Upper lobe of left lung (tissue), 6 donors: ENCODE measurements around the gene C20orf173. TPM values are rescaled to one million over a fixed set of nuclear protein-coding genes. Genes with fewer than 3 reads are reported as not detected.

ENCODE experiments used
- ATAC-seq, 2 donors: fragments of 200-7000 bp; cut with Tn5 transposase; one replicate each; pipeline ENCODE4 v1.9.1; 2022; ENCODE audit warnings: mild to moderate bottlenecking in 2 of 2, moderate library complexity in 2 of 2; ENCODE audit not compliant: low FRiP score in 2 of 2
- DNase-seq, 2 donors: peaks; one replicate each; pipeline ENCODE4 v3.0.0-alpha.2; 2019 to 2020
- H3K27ac ChIP-seq, 4 donors: fragments of 200-600 bp; sonication (generic); one replicate each; pipeline ENCODE4 v1.5.1; 2016 to 2019
- H3K27me3 ChIP-seq, 4 donors: fragments of 200-600 bp; sonication (generic); one replicate each; pipeline ENCODE4 v1.5.1; 2017 to 2019
- H3K36me3 ChIP-seq, 4 donors: fragments of 200-600 bp; sonication (generic); one replicate each; pipeline ENCODE4 v1.5.1; 2016 to 2019
- H3K4me1 ChIP-seq, 4 donors: fragments of 200-600 bp; sonication (generic); one replicate each; pipeline ENCODE4 v1.5.1; 2018 to 2019
- H3K4me3 ChIP-seq, 4 donors: fragments of 200-600 bp; sonication (generic); one replicate each; pipeline ENCODE4 v1.5.1; 2017 to 2019; ENCODE audit warnings: mild to moderate bottlenecking in 2 of 4, moderate library complexity in 1 of 4
- H3K9me3 ChIP-seq, 4 donors: fragments of 200-600 bp; sonication (generic); one replicate each; pipeline ENCODE4 v1.5.1; 2018 to 2019
- EP300 ChIP-seq, 4 donors: sonication (generic); formaldehyde crosslinking; IDR thresholded peaks; one replicate each; pipeline ENCODE4 v1.5.1; 2017; ENCODE audit warnings: antibody characterized with exemption in 4 of 4, control low read depth in 2 of 4
- POLR2A ChIP-seq, 4 donors: fragments of 450-650 bp; IDR thresholded peaks; one replicate each; pipeline ENCODE4 v1.5.1; 2016 to 2017; ENCODE audit warnings: antibody characterized with exemption in 4 of 4, mild to moderate bottlenecking in 2 of 4
- POLR2AphosphoS5 ChIP-seq, 2 donors: sonication (generic); formaldehyde crosslinking; IDR thresholded peaks; one replicate each; pipeline ENCODE4 v1.5.1; 2017; ENCODE audit warnings: antibody characterized with exemption in 2 of 2
- WGBS, 2 donors: methylation state at CpG; one replicate each; pipeline ENCODE4 v1.1.5; 2017 to 2018; 5-methylcytosine and 5-hydroxymethylcytosine counted together
- total RNA-seq, 6 donors: library from RNA; depleted of rRNA in 4 of 6; stranded (reverse); fragments of >200 nt in 4 of 6; gene quantifications; one replicate each; pipeline versions ENCODE4 v1.1.0 to v1.2.1, GENCODE V29; 2016 to 2021
- TF ChIP-seq, protein P1 (sequence below), 6 experiments: fragments of 450-650 bp in 4 of 6; fragments of 200-600 bp in 2 of 6; sonication (generic) in 2 of 6; IDR thresholded peaks; one replicate each; pipeline ENCODE4 v1.5.1; 2016 to 2019; ENCODE audit warnings: antibody characterized with exemption in 6 of 6
- donor health status: DM: no; HTN: no; CAD: no; lungs with moderate emphysema.
- donor health status: DM: no; HTN: yes; CAD: no; lungs with severe emphysema.

C20orf173 gene
- total RNA-seq, 6 donors from 2014 or later: not detected

DNA sequence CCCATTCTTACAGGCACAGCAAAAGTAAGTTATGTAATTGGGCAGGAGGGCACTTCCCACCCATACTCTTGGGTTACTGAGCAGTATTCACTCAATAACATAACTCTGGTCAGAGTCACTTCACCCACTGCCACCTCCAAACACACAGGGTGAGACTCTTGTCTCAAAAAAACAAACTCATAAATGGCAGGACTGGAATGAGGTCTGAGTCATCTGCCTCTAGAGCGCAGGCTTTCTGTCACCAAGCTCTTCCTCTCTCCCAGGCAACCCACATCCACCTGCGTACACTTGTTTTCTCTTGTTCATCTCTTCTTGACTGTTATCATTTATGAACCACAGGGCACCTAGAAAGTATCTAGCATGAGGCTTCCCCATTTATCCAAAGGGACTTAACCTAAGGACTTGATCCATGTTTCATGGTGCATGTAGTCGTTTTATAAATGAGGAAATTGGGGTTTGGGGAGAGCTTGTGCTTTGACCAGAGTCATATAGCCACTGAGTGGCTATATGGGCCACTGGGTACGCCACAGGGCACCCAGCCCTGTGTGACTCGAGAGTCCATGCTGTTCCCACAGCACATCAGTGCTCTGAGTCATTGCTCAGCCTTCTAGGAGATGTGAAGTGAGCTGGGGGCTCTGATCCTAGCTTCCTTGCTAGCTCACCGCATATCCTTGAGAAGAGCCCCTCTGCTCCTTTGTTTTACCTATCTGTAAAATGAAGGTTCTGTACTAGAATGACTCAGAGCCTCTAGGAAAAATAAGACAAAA, 22.4 kb downstream of the C20orf173 start:
- no peak overlapping the region for H3K4me3 ChIP-seq
- DNase-seq: no peak
- 90 to 91% methylated on average over 4 to 6 of the region's 6 CpGs for WGBS, 2 donors
- H3K9me3 ChIP-seq: no peaks in the 10 kb centered on the region
- no peaks in the 10 kb centered on the region for H3K27me3 ChIP-seq
- TF ChIP-seq POLR2AphosphoS5 (IDR thresholded peaks at IDR 0.05) (no peak), EP300 (IDR thresholded peaks at IDR 0.05) (no peak), POLR2A (IDR thresholded peaks at IDR 0.05) (no peak)
- TF ChIP-seq, protein P1, sequence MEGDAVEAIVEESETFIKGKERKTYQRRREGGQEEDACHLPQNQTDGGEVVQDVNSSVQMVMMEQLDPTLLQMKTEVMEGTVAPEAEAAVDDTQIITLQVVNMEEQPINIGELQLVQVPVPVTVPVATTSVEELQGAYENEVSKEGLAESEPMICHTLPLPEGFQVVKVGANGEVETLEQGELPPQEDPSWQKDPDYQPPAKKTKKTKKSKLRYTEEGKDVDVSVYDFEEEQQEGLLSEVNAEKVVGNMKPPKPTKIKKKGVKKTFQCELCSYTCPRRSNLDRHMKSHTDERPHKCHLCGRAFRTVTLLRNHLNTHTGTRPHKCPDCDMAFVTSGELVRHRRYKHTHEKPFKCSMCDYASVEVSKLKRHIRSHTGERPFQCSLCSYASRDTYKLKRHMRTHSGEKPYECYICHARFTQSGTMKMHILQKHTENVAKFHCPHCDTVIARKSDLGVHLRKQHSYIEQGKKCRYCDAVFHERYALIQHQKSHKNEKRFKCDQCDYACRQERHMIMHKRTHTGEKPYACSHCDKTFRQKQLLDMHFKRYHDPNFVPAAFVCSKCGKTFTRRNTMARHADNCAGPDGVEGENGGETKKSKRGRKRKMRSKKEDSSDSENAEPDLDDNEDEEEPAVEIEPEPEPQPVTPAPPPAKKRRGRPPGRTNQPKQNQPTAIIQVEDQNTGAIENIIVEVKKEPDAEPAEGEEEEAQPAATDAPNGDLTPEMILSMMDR (IDR thresholded peaks at IDR 0.05): no peak
- no peak for ATAC-seq
- no peak overlapping the region for H3K27ac ChIP-seq
- H3K4me1 ChIP-seq: no peaks in the 10 kb centered on the region
- peaks cover 14 to 86% (median 66%) of the 10 kb centered on the region in 4 donors for H3K36me3 ChIP-seq

DNA sequence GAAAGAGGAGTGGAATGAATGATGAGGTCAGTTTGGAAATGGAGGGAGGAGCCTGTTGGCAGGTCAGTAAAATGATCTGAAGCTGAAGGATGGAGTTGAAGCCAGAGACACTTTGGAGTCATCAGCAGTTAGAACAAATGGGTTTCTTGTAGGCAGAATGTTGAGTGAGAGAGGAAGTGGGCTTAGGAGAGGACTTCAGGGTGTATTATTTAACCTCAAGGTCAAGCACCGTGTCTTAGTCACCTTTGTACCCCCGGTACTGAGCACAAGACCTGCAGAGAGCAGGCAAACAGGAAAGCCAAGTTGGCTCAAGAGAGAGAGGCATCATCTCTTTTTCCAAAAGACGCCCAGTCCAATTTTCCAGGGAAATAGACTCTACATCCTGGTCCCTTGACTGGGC, 23.3 kb downstream of the C20orf173 start:
- H3K36me3 ChIP-seq: peaks cover 16 to 86% (median 68%) of the 10 kb centered on the region in 4 donors

DNA sequence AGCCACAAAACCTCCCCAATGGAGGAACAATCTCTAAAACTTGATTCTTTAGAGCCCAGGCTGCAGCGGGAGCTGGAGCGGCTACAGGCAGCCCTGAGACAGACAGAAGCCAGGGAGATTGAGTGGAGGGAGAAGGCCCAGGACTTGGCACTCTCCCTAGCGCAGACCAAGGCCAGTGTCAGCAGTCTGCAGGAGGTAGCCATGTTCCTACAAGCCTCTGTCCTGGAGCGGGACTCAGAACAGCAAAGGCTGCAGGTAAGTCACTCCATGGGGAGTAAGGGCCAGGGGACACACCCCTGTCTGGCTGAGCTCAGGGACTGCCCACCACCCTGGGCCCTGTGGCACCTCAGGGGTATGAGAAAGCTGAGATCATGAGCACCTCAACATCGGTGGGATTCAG, 24.7 kb downstream of the C20orf173 start:
- no peak overlapping the region for H3K27ac ChIP-seq
- no peaks in the 10 kb centered on the region for H3K4me1 ChIP-seq
- ATAC-seq (no peak), DNase-seq (no peak)
- H3K36me3 ChIP-seq: peaks cover 19 to 86% (median 70%) of the 10 kb centered on the region in 4 donors
- no peak overlapping the region for H3K4me3 ChIP-seq
- no peaks in the 10 kb centered on the region for H3K27me3 ChIP-seq
- TF ChIP-seq, protein P1 (IDR thresholded peaks at IDR 0.05): no peak
- TF ChIP-seq EP300 (IDR thresholded peaks at IDR 0.05) (no peak), POLR2A (IDR thresholded peaks at IDR 0.05) (no peak), POLR2AphosphoS5 (IDR thresholded peaks at IDR 0.05) (no peak)
- no peaks in the 10 kb centered on the region for H3K9me3 ChIP-seq
- 95 to 100% methylated on average over 3 to 5 of the region's 5 CpGs for WGBS, 2 donors

More for the DNA sequence above, 23.3 kb downstream of the C20orf173 start:
- Histone ChIP-seq H3K4me1 (no peaks in the 10 kb centered on the region), H3K27ac (no peak overlapping the region), H3K9me3 (no peaks in the 10 kb centered on the region), H3K4me3 (no peak overlapping the region), H3K27me3 (no peaks in the 10 kb centered on the region)
- DNase-seq (no peak), ATAC-seq (no peak)
- 76 to 85% methylated on average over 3 of the region's 3 CpGs for WGBS, 2 donors
- TF ChIP-seq, protein P1 (IDR thresholded peaks at IDR 0.05): no peak
- no peak for TF ChIP-seq EP300 (IDR thresholded peaks at IDR 0.05)
- no peak for TF ChIP-seq POLR2A (IDR thresholded peaks at IDR 0.05)
- no peak for TF ChIP-seq POLR2AphosphoS5 (IDR thresholded peaks at IDR 0.05)

DNA sequence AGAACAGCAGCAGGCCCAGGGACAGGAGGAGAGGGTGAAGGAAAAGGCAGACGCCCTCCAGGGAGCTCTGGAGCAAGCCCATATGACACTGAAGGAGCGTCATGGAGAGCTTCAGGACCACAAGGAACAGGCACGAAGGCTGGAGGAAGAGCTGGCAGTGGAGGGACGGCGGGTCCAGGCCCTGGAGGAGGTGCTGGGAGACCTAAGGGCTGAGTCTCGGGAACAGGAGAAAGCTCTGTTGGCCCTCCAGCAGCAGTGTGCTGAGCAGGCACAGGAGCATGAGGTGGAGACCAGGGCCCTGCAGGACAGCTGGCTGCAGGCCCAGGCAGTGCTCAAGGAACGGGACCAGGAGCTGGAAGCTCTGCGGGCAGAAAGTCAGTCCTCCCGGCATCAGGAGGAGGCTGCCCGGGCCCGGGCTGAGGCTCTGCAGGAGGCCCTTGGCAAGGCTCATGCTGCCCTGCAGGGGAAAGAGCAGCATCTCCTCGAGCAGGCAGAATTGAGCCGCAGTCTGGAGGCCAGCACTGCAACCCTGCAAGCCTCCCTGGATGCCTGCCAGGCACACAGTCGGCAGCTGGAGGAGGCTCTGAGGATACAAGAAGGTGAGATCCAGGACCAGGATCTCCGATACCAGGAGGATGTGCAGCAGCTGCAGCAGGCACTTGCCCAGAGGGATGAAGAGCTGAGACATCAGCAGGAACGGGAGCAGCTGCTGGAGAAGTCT, 25.5 kb downstream of the C20orf173 start:
- DNase-seq (peak in 1 of 2 donors; percentile 59), ATAC-seq (no peak)
- H3K9me3 ChIP-seq: no peaks in the 10 kb centered on the region
- H3K4me1 ChIP-seq: no peaks in the 10 kb centered on the region
- TF ChIP-seq, protein P1 (IDR thresholded peaks at IDR 0.05): no peak
- no peak for TF ChIP-seq POLR2AphosphoS5 (IDR thresholded peaks at IDR 0.05)
- no peak overlapping the region for H3K4me3 ChIP-seq
- H3K36me3 ChIP-seq: peaks cover 19 to 86% (median 69%) of the 10 kb centered on the region in 4 donors
- WGBS, 2 donors: 89 to 94% methylated on average over 8 to 16 of the region's 16 CpGs
- no peaks in the 10 kb centered on the region for H3K27me3 ChIP-seq
- no peak overlapping the region for H3K27ac ChIP-seq
